NCI-H1048 (cell line): Measurements from ENCODE around the gene CCR6.
"Not testable (repeated sequence)": the region's sequence is repeated elsewhere in the genome, so short reads cannot be mapped to it uniquely, and the experiment has no call there.

Experiments used
- DNase-seq: peaks from one replicate; lab custom pipeline; 2025; lab: John Stamatoyannopoulos, UW

CCR6 gene

GRCh38 chr6:167172011-167172410 is 49.1 kb downstream of the CCR6 start:
- not testable (repeated sequence) for DNase-seq

GRCh38 chr6:167177271-167177670 is 54.4 kb downstream of the CCR6 start:
- not testable (repeated sequence) for DNase-seq

GRCh38 chr6:167178896-167179655 is 56.2 kb downstream of the CCR6 start:
- not testable (repeated sequence) for DNase-seq

- DNase-seq: not testable (repeated sequence)
These were observed 57.2 kb downstream of the CCR6 start for GRCh38 chr6:167180086-167180485.

GRCh38 chr6:167181351-167181750 is 58.5 kb downstream of the CCR6 start:
- not testable (repeated sequence) for DNase-seq

- not testable (repeated sequence) for DNase-seq
These were observed 60.0 kb downstream of the CCR6 start for GRCh38 chr6:167182913-167183314.

DNA sequence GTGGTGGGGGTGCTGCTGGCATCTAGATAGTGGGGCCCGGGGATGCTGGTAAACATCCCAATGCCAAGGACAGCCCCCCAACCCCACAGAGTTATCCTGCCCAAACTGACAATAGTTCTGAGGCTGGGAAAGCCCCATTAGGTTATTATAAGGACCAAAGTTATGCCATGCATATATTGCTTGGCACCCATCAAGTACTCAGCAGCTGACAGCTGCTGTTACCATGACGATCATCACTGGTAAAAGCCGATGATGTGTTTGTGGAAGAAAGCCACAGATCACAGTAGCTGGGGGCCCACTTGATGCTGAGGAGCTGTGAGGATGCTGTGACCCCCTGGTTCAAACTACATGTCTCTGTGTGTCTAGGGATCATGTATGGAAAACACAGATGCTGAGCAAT is 62.2 kb downstream of the CCR6 start:
- not testable (repeated sequence) for DNase-seq

- DNase-seq: not testable (repeated sequence)
These were observed 64.4 kb downstream of the CCR6 start for GRCh38 chr6:167187275-167187674.
